ENCODE data around the gene NAA10. TPM values are rescaled to one million over a fixed set of nuclear protein-coding genes. Genes with fewer than 3 reads are reported as not detected.

NAA10 gene
- total RNA-seq, 1 donor from 2014 or later = 156 TPM

- H3K27ac Mint-ChIP-seq = no peak overlapping the region
- H3K36me3 Mint-ChIP-seq (ENCODE audit: low read depth) = peaks cover 14% of the 10 kb centered on the region
Measured at GRCh38 chrX:153920546-153920945, 14.3 kb downstream of the NAA10 start.

DNA sequence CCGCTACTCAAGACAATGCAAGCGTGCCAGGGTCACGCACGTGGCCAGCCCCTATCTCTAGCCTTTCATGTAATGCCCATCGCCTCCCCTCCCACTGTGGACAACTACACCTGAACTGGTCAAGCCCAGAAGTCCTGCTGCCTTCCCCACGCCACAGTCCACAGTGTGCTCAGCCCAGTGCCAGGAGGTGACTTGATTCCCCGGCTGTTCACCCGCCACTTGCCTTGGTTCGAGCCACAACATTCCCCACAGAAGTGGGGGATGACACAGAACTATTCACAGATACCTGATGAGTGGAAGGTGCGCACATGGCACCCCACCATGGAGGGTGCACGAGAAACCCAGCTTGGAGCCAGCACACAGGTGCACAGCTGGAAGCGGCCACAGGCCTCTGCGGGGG lies 15.6 kb downstream of the NAA10 start:
- no peak for DNase-seq (ENCODE audit: low spot score)

More at GRCh38 chrX:153920546-153920945, 14.3 kb downstream of the NAA10 start:
- no peak overlapping the region for H3K4me3 Mint-ChIP-seq
- DNase-seq (ENCODE audit: low spot score) = no peak
- peaks cover 22% of the 10 kb centered on the region for H3K4me1 Mint-ChIP-seq (ENCODE audit: low read depth)
- intact Hi-C loops (cut with micrococcal nuclease) = loop anchor here (10.0 kb wide), 1 partner anchor 474 kb away; the partner anchor contains the start of gene RPL10
- no peaks in the 10 kb centered on the region for H3K9me3 Mint-ChIP-seq
- H3K27me3 Mint-ChIP-seq (ENCODE audit: insufficient read depth) = no peaks in the 10 kb centered on the region

DNA sequence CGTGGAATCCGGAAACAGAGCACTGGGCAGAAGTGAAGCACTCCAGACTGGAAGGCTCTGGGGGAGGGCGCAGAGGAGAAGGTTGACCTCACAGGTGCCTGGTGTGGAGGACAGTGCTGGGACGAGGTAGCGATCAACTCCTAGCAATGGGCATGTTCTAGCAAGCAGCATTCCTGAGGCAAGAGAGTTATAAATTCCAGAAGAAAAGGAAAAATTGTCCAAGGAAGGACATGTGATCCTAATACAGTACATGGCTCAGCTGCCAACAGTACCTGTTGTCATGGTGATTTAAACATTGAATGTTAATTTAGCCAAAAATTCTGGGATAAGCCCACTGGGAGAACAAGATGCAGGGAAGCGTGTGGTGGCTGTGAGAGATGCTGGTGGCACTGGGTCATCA lies 17.0 kb downstream of the NAA10 start:
- DNase-seq (ENCODE audit: low spot score) = no peak
- intact Hi-C loops (cut with micrococcal nuclease) = no loop called here
- peaks cover 12% of the 10 kb centered on the region for H3K36me3 Mint-ChIP-seq (ENCODE audit: low read depth)
- peaks cover 10% of the 10 kb centered on the region for H3K4me1 Mint-ChIP-seq (ENCODE audit: low read depth)
- no peaks in the 10 kb centered on the region for H3K27me3 Mint-ChIP-seq (ENCODE audit: insufficient read depth)
- no peak overlapping the region for H3K27ac Mint-ChIP-seq
- no peaks in the 10 kb centered on the region for H3K9me3 Mint-ChIP-seq
- no peak overlapping the region for H3K4me3 Mint-ChIP-seq

More for the DNA sequence above, 15.6 kb downstream of the NAA10 start:
- no peak overlapping the region for H3K4me3 Mint-ChIP-seq
- peaks cover 13% of the 10 kb centered on the region for H3K4me1 Mint-ChIP-seq (ENCODE audit: low read depth)
- no peaks in the 10 kb centered on the region for H3K27me3 Mint-ChIP-seq (ENCODE audit: insufficient read depth)
- no peak overlapping the region for H3K27ac Mint-ChIP-seq
- no peaks in the 10 kb centered on the region for H3K9me3 Mint-ChIP-seq
- peaks cover 13% of the 10 kb centered on the region for H3K36me3 Mint-ChIP-seq (ENCODE audit: low read depth)
- intact Hi-C loops (cut with micrococcal nuclease) = no loop called here

DNA sequence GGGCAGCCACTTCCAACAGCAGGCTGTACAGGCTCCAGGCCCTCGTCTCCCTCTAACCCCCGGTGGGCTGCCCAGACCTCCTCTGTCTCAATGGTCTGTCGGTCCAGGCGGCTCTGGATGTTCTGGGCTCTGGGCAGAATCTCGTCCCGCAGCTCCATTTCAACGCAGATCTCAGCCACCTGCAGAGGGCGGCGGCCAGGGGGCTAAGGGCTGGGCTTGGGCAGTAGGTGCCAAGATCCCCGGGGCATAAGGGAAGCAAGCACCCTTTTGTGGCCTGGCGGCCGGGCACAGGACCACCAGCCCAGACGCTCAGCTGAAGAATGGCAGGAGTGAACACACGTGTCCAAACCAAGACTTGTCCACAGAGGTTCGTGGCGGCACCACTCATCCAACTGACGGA lies 21.1 kb downstream of the NAA10 start:
- intact Hi-C loops (cut with micrococcal nuclease) = no loop called here
- DNase-seq (ENCODE audit: low spot score) = no peak
- H3K4me1 Mint-ChIP-seq (ENCODE audit: low read depth) = no peaks in the 10 kb centered on the region
- no peaks in the 10 kb centered on the region for H3K27me3 Mint-ChIP-seq (ENCODE audit: insufficient read depth)
- peaks cover 14% of the 10 kb centered on the region for H3K36me3 Mint-ChIP-seq (ENCODE audit: low read depth)
- no peak overlapping the region for H3K27ac Mint-ChIP-seq
- no peaks in the 10 kb centered on the region for H3K9me3 Mint-ChIP-seq
- no peak overlapping the region for H3K4me3 Mint-ChIP-seq

DNA sequence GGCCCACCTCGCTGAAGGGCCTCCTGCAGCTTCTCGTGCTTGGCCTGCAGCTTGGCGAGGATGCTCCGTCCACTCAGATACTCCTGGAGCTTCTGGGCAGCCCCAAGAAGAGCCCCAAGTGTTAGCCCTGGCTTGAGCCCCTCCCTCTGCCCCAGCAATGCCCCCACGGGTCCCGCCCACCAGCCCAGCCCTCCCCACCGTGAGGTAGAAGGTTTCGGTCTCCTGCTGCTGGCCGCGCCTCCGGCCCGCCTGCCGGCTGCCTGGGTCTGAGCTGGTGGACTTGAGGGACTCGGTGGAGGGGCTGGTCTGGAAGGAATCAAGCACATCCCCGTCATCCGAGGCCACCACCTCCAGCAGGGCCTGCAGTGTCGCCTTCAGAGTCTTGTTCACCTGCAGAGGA lies 21.6 kb downstream of the NAA10 start:
- peaks cover 16% of the 10 kb centered on the region for H3K36me3 Mint-ChIP-seq (ENCODE audit: low read depth)
- H3K27ac Mint-ChIP-seq = no peak overlapping the region
- DNase-seq (ENCODE audit: low spot score) = no peak

DNA sequence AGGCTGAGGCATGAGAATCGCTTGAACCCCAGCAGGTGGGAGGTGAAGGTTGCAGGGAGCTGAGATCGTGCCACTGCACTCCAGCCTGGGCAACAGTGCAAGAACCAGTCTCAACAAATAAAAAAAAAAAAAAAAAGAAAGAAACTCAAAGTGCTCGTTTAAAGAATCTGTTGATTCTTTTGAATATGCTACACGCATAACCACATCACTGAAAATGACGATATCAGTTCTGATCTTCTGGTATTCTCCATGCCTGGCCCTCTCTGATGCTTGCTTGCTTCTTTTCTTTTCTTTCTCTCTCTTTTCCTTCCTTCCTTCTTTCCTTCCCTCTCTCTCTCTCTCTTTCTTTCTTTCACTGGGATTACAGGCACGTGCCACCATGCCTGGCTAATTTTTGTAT lies 23.0 kb downstream of the NAA10 start:
- no peak overlapping the region for H3K4me3 Mint-ChIP-seq
- no peaks in the 10 kb centered on the region for H3K4me1 Mint-ChIP-seq (ENCODE audit: low read depth)
- DNase-seq (ENCODE audit: low spot score) = no peak
- no peaks in the 10 kb centered on the region for H3K27me3 Mint-ChIP-seq (ENCODE audit: insufficient read depth)
- H3K9me3 Mint-ChIP-seq = no peaks in the 10 kb centered on the region
- intact Hi-C loops (cut with micrococcal nuclease) = no loop called here
- peak overlapping the region; percentile 23 for H3K27ac Mint-ChIP-seq
- peaks cover 13% of the 10 kb centered on the region for H3K36me3 Mint-ChIP-seq (ENCODE audit: low read depth)

More for the DNA sequence above, 21.6 kb downstream of the NAA10 start:
- Mint-ChIP-seq H3K9me3 (no peaks in the 10 kb centered on the region), H3K4me3 (no peak overlapping the region), H3K27me3 (ENCODE audit: insufficient read depth) (no peaks in the 10 kb centered on the region), H3K4me1 (ENCODE audit: low read depth) (no peaks in the 10 kb centered on the region)
- intact Hi-C loops (cut with micrococcal nuclease) = no loop called here

- intact Hi-C loops (cut with micrococcal nuclease) = no loop called here
- Mint-ChIP-seq H3K27me3 (ENCODE audit: insufficient read depth) (no peaks in the 10 kb centered on the region), H3K36me3 (ENCODE audit: low read depth) (peaks cover 6% of the 10 kb centered on the region), H3K4me3 (no peak overlapping the region), H3K4me1 (ENCODE audit: low read depth) (no peaks in the 10 kb centered on the region), H3K9me3 (no peaks in the 10 kb centered on the region), H3K27ac (no peak overlapping the region)
- DNase-seq (ENCODE audit: low spot score) = no peak
Measured at GRCh38 chrX:153910446-153910845, 24.4 kb downstream of the NAA10 start.

DNA sequence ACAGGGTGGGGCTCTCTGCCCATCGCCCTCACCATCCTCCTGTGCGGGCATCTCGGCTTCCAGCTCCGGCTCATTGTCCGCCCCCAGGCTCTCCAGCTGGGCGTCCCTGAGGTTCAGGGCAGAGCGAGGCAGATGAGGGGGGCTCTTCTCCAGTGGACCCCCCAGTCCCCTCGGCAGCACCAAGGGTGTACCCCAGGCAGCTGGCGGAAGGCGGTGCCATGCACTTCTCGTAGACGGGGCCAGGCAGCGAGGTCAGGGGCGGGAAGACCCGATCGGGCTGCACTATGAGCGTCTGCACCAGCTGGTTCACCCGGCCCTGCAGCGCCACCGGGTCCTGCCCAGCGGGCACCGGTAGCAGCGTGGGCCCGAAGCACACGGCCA lies 24.9 kb downstream of the NAA10 start:
- intact Hi-C loops (cut with micrococcal nuclease) = no loop called here
- Mint-ChIP-seq H3K4me3 (no peak overlapping the region), H3K27ac (no peak overlapping the region), H3K9me3 (no peaks in the 10 kb centered on the region), H3K4me1 (ENCODE audit: low read depth) (no peaks in the 10 kb centered on the region), H3K27me3 (ENCODE audit: insufficient read depth) (no peaks in the 10 kb centered on the region), H3K36me3 (ENCODE audit: low read depth) (peaks cover 6% of the 10 kb centered on the region)
- no peak for DNase-seq (ENCODE audit: low spot score)

DNA sequence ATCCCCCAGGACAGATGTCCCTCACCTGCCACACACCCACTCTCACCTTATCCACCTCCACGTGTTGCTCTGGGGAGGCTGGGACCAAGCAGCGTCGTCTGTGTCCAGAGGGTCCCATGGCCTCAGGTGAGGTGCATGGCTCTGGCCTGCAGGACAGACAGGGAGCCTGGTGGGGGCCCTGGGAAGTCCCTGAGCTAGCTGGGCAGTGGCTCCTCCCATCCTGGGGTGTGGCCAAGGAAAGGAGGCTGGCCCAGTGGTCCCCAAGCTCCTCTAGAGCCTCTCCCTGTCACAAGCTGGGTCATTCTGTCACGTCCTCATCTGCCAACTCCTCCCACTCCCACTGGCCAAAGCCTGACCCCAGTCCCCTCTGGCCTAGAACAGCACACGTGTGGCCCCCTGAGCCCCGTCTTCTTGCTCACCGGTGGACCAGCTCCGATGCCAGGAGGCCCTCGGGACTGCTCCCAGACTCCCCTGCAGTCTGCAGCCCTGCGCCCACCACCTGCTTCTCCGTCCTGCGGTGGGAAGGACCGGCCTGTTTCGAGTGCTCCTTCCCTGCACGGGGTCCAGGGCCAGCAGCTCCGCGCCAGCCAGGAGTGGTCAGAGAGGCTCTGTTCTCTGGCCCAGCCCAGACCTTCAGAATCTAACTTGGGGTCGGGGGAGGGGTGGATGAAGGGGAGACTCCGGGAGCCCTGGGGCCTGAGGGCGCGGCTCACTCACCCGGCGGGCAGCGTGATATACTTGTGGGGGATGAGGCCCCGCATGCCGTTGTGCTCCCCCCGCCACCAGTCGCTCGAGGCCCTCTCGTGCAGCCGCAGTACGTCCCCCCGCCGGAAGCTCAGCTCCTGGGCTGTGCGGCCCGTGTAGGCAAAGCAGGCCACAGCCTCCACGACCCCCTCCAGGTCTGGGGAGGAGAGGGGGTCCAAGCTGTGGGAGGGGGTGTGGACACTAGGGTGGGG lies 25.5 kb downstream of the NAA10 start:
- H3K9me3 Mint-ChIP-seq = no peaks in the 10 kb centered on the region
- H3K27ac Mint-ChIP-seq = no peak overlapping the region
- DNase-seq (ENCODE audit: low spot score) = no peak
- intact Hi-C loops (cut with micrococcal nuclease) = no loop called here
- H3K4me1 Mint-ChIP-seq (ENCODE audit: low read depth) = no peaks in the 10 kb centered on the region
- H3K27me3 Mint-ChIP-seq (ENCODE audit: insufficient read depth) = no peaks in the 10 kb centered on the region
- peaks cover 6% of the 10 kb centered on the region for H3K36me3 Mint-ChIP-seq (ENCODE audit: low read depth)
- no peak overlapping the region for H3K4me3 Mint-ChIP-seq

GRCh38 chrX:153908219-153908860 lies 26.5 kb downstream of the NAA10 start:
- H3K4me1 Mint-ChIP-seq (ENCODE audit: low read depth) = peaks cover 8% of the 10 kb centered on the region
- intact Hi-C loops (cut with micrococcal nuclease) = no loop called here
- H3K9me3 Mint-ChIP-seq = no peaks in the 10 kb centered on the region
- no peak overlapping the region for H3K27ac Mint-ChIP-seq
- no peaks in the 10 kb centered on the region for H3K27me3 Mint-ChIP-seq (ENCODE audit: insufficient read depth)
- peaks cover 6% of the 10 kb centered on the region for H3K36me3 Mint-ChIP-seq (ENCODE audit: low read depth)
- no peak overlapping the region for H3K4me3 Mint-ChIP-seq
- no peak for DNase-seq (ENCODE audit: low spot score)

DNA sequence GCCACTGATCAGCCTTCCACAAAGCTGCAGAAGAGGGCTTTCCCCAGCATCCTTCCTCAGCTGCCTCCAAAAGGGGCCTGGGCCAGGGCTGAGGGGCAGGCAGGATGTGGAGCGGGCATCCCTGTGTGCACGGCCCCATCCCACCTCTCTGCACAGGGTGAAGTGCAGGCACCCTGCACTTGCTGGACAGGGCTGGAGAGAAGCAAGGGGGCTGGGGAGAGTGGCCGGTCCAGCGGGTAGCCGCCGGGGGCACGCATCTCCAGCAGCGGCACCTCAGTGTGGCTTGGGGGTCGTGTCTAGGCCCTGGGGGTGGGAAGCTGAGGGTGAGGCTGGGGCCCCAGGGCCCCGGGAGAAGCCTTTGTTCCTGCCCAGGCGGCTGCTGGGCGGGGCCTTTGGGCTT lies 27.4 kb downstream of the NAA10 start:
- Mint-ChIP-seq H3K9me3 (no peaks in the 10 kb centered on the region), H3K4me3 (no peak overlapping the region), H3K36me3 (ENCODE audit: low read depth) (peaks cover 6% of the 10 kb centered on the region), H3K27ac (no peak overlapping the region), H3K27me3 (ENCODE audit: insufficient read depth) (no peaks in the 10 kb centered on the region), H3K4me1 (ENCODE audit: low read depth) (peaks cover 12% of the 10 kb centered on the region)
- no peak for DNase-seq (ENCODE audit: low spot score)
- intact Hi-C loops (cut with micrococcal nuclease) = no loop called here

DNA sequence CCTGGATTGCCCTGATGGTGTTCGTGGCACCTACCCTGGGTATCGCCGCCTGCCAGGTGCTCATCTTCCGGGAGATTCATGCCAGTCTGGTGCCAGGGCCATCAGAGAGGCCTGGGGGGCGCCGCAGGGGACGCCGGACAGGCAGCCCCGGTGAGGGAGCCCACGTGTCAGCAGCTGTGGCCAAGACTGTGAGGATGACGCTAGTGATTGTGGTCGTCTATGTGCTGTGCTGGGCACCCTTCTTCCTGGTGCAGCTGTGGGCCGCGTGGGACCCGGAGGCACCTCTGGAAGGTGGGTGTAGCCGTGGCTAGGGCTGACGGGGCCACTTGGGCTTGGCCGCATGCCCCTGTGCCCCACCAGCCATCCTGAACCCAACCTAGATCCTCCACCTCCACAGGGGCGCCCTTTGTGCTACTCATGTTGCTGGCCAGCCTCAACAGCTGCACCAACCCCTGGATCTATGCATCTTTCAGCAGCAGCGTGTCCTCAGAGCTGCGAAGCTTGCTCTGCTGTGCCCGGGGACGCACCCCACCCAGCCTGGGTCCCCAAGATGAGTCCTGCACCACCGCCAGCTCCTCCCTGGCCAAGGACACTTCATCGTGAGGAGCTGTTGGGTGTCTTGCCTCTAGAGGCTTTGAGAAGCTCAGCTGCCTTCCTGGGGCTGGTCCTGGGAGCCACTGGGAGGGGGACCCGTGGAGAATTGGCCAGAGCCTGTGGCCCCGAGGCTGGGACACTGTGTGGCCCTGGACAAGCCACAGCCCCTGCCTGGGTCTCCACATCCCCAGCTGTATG lies 28.5 kb downstream of the NAA10 start:
- Mint-ChIP-seq H3K27ac (no peak overlapping the region), H3K9me3 (no peaks in the 10 kb centered on the region), H3K27me3 (ENCODE audit: insufficient read depth) (no peaks in the 10 kb centered on the region), H3K4me1 (ENCODE audit: low read depth) (peaks cover 19% of the 10 kb centered on the region), H3K4me3 (no peak overlapping the region), H3K36me3 (ENCODE audit: low read depth) (peaks cover 4% of the 10 kb centered on the region)
- intact Hi-C loops (cut with micrococcal nuclease) = no loop called here
- no peak for DNase-seq (ENCODE audit: low spot score)
